HUDEP-2 (cell line): ENCODE data around the gene ZHX3.
A peak's percentile ranks its signal among the peaks of the same experiment; 100 is the strongest.

Source experiments
- DNase-seq, 76 experiments: peaks; one replicate each; lab custom pipeline; 2025; ENCODE audit not compliant: unreplicated experiment in 76 of 76; lab: John Stamatoyannopoulos, UW

Gene ZHX3

GRCh38 chr20:41353530-41353929, 36.0 kb upstream of the ZHX3 start:
- no peak for DNase-seq

- DNase-seq: no peak
Measured at GRCh38 chr20:41352666-41353065, 35.1 kb upstream of the ZHX3 start.

GRCh38 chr20:41352106-41352505, 34.6 kb upstream of the ZHX3 start:
- DNase-seq: no peak

- DNase-seq: no peak
Measured at GRCh38 chr20:41350408-41350962, 33.0 kb upstream of the ZHX3 start.

- DNase-seq: no peak
Measured at GRCh38 chr20:41349943-41350342, 32.4 kb upstream of the ZHX3 start.

DNA sequence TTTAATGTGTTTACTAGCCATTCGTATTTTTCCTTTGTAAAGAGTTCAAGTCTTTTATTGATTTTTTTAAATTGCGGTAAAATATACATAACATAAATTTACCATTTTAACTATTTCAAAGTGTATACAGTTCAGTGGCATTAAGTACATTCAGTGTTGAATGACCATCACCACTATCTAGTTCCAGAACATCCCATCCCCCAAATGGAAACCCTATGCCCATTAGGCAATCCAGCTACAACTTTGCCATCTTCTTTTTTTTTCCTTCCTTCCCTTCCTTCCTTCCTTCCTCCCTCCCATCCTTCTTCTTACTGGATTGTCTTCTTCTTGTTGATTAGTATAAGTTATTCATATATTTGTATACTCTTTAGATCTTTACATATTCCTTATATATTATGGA, 31.7 kb upstream of the ZHX3 start:
- DNase-seq: no peak

GRCh38 chr20:41348430-41349172, 31.1 kb upstream of the ZHX3 start:
- no peak for DNase-seq

GRCh38 chr20:41347523-41348429, 30.2 kb upstream of the ZHX3 start:
- no peak for DNase-seq

- no peak for DNase-seq
Measured at GRCh38 chr20:41345729-41346067, 28.2 kb upstream of the ZHX3 start.

DNA sequence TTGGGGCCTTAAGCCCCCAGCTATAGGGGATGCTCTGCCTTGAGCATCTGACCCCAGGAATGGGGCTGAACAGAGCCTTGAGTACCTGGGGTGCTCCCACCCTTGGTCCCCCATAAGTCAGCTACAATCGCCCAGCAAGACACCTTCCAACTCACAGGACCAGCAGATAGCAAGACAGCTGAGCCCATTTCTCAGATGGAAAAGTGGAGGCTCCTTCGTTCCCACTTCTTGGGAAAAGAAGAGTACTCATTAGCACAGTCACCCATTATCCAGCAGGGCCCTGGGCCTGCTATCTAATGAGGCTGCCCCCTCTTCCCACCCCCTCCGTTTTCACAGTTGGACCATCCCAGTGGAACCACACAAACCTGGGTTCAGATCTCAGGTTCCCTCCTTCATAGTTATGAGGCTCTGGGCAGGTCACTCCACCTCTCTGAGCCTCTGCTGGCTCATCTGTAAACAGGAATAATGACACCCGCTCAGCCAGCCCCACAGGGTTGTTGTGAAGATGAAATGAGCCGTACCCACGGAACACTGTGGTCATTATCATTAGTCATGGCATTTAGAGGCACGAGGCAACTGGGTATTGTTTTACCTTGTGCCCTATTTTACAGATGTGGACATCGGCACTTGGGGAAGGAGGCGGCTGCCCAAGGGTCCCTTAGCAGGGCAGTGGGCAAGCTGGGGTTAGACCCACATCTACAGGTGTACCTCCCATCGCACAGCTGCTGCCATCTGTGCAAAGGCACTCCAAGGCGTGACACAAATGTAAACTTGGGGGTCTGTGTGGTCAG, 27.6 kb upstream of the ZHX3 start:
- no peak for DNase-seq

DNA sequence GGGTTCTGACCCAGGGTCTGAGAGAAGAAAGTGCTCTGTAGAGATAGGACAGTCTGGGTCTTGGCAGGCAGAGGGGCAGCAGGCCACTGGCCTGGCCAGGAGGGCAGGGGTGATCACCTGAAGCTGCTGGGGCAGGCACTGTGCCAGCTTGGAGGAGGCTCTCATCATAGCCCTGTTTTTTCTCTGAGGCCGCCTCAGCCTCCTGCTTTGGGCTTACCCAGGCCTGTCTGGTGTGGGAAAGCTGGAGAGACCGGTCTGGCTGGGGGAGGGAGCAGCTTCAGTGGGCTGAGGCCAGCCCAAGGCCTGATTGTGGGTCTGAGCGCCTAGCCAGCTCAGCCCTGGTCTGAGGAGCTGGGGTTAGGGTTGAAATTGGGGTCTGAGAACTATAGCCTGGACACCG, 26.9 kb upstream of the ZHX3 start:
- no peak for DNase-seq

DNA sequence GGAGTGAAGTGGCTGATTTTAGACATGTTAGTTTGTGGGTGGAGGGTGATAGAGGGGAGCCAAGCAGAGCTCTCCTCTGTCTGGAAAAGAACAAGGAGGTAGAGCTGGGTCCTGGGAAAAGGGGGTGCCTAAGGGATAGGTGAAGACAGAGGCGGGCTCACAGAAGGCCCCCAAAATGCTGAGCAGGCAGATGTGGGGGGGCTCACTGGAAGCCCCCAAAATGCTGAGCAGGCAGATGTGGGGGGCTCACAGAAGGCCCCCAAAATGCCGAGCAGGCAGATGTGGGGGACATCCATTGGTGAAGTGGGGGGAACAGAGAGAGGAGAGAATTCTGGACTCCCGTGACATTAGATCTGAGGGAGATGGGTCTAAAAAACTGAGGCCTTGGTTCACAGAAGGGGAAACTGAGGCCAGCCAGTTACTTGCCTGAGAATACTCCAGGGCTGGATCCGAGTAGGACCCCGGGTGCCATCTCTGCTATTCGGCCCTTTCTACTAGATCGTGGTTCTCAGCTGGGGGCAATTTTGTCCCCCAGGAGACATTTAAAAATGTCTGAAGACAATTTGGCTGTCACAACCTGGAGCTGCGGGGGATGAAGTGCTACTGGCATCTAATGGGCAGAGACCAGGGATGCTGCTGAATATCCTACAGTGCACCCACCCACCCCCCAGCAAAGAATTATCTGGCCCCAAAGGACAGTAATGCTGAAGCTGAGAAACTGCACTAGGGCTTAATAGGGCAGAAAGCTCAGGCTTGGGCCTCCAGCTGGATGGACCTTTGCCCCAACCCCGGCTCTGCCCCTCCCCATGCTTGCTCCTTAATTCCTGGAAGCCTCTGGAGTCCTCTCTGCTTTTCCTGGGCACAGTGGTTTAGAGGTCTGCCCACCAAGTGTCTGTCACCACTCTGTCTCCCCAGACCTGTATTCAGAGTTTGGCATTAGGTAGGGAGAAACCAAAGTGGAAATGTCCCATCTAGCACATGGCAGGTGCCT, 25.2 kb upstream of the ZHX3 start:
- DNase-seq: no peak

DNA sequence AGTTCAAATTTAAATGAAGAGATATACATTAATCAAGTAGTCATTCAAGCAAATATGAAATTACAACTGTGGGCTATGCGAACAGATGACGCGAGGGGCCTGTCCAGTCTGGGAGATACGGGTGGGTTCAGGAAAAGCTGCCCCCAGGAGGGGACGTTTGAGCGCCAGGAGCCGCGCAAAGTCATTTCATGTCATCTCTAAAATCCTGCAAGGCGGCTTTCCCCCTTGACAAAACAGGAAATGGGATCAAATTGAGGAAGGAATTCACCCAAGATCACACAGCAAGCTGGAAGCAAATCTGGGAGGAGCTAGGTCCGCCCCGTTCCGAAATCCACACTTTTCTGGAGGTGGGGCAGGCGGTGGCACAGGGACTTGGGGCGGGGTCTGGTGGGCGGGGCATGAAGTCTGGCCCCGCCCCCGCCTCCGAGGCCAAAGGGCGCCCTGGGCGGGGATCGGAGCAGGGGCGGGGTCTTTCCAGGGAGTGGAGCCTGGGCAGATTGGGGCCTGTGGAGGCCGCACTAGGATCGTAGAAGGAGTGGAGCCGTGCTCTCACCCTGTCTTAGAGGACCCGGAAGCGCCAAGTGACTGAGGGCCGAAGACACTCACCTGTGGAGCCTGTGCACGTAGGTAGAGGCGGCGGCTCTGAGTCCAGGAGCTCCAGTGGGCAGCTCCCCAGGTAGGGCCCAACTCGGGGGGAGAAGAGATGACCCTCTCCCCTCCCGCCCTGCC, 23.0 kb upstream of the ZHX3 start, which contains the start of gene LPIN3:
Gene LPIN3 (plus strand): TSS at position 495 of the 729 bp plus-strand sequence. CDS start 4,983 bp downstream, outside the sequence.
- peak in 74 of 76 experiments; percentile 17 to 91 (median 76) for DNase-seq

DNA sequence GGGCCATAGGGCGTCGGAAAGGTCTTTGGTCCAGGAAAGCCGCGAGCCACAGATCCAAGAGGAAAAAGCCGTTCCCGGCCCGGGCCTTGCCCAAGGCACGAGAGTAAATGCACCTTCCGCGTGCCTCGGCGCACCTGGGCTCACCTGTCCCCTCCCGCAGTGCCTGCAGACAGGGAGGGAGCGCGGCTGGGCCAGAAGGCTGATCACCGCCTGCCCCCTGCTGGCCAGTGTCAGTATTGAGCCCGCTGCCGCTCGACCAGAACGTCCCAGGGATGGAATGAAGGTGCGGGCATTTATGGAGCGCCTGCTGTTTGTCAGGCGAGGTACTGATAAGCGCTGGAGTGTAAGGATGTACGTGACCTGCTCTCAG, 22.4 kb upstream of the ZHX3 start:
- DNase-seq: peak in 74 of 76 experiments; percentile 9 to 86 (median 65)

- DNase-seq: no peak
Measured at GRCh38 chr20:41336711-41337492, 19.4 kb upstream of the ZHX3 start.

DNA sequence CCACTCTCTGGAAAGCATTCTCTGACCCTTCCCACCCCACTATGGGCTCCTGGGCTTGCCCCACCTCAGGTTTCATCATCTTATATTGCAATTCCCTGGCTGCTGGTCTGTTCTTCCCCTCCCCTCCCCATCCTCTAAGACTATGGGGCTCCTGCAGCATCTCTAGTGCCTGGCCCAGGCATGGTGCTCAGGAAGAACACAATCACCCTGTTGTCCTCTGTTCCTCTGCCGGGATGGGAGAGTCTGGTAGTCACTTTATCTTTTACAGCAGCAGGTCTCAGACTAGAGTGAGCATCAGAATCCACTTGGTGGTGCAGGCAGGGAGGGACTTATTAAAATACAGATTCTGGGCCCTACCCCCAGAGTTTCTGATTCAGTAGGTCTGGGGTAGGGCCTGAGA, 18.1 kb upstream of the ZHX3 start:
- no peak for DNase-seq

GRCh38 chr20:41334443-41335421, 17.2 kb upstream of the ZHX3 start:
- no peak for DNase-seq
